GM12878 (cell line): ENCODE data around the gene H1-8. TPM values are rescaled to one million over a fixed set of nuclear protein-coding genes. Genes with fewer than 3 reads are reported as not detected.

Source experiments
- DPF2 ChIP-seq: fragments of 450-650 bp; IDR thresholded peaks from 2 replicates; pipeline ENCODE4 v1.6.1; 2017; ENCODE audit warnings: mild to moderate bottlenecking
- EP300 ChIP-seq, 2 experiments: fragments of 150-350 bp in 1 of 2; IDR thresholded peaks; 2 replicates each; pipeline ENCODE4 v1.6.1; 2011 to 2012; ENCODE audit warnings: low read depth in 2 of 2, low read length in 2 of 2, borderline replicate concordance in 1 of 2, improper control_type of control experiment in 1 of 2, inconsistent platforms in 1 of 2; ENCODE audit not compliant: control insufficient read depth in 1 of 2
- FOXM1 ChIP-seq: IDR thresholded peaks from 2 replicates; pipeline ENCODE4 v1.6.1; 2012; ENCODE audit warnings: low read depth, mild to moderate bottlenecking, inconsistent platforms, low read length, moderate library complexity
- IRF4 ChIP-seq: IDR thresholded peaks from 2 replicates; pipeline ENCODE4 v1.6.1; 2011; ENCODE audit warnings: low read depth, low read length
- MEF2A ChIP-seq: IDR thresholded peaks from 2 replicates; pipeline ENCODE4 v1.6.1; 2011; ENCODE audit warnings: low read depth, mild to moderate bottlenecking, low read length, moderate library complexity; ENCODE audit not compliant: insufficient read depth
- NR2F1 ChIP-seq: fragments of 450-650 bp; conservative IDR thresholded peaks from 2 replicates; pipeline ENCODE4 v1.6.1; 2017; ENCODE audit warnings: mild to moderate bottlenecking
- NRF1 ChIP-seq: conservative IDR thresholded peaks from 2 replicates; pipeline ENCODE4 v1.6.1; 2011; ENCODE audit warnings: mild to moderate bottlenecking, low read depth, low read length, improper control_type of control experiment
- RAD51 ChIP-seq: fragments of 450-650 bp; IDR thresholded peaks from 2 replicates; pipeline ENCODE4 v1.6.1; 2016; ENCODE audit warnings: moderate library complexity, mild to moderate bottlenecking, inconsistent platforms
- RB1 ChIP-seq: fragments of 450-650 bp; formaldehyde crosslinking; IDR thresholded peaks from 2 replicates; pipeline ENCODE4 v1.6.1; 2017; ENCODE audit warnings: mild to moderate bottlenecking, borderline replicate concordance
- YBX1 ChIP-seq: fragments of 450-650 bp; IDR thresholded peaks from 2 replicates; pipeline ENCODE4 v1.6.1; 2016; ENCODE audit warnings: antibody characterized with exemption
- ZNF592 ChIP-seq: fragments of 450-650 bp; IDR thresholded peaks from 2 replicates; pipeline ENCODE4 v1.6.1; 2017; ENCODE audit warnings: mild to moderate bottlenecking, moderate library complexity
- polyA plus RNA-seq, 11 experiments: library from polyadenylated mRNA; depleted of rRNA in 4 of 11; unstranded in 6 of 11; stranded (reverse) in 5 of 11; fragments of >200 nt; fragmentation: Nextera tagmentation in 4 of 11; fragmentation: Illumina TruSeq in 1 of 11; extraction: Ambion mirVana in 4 of 11; extraction: Trizol in 1 of 11; gene quantifications; 1 replicate in 1 of 11; 2 replicates in 10 of 11; pipeline versions ENCODE4 v1.2.1 to v1.2.3, GENCODE V29; 2011 to 2016; ENCODE audit warnings: inconsistent platforms in 2 of 11, missing spikeins in 2 of 11, low read depth in 1 of 11
- total RNA-seq, 4 experiments: library from RNA; depleted of rRNA in 3 of 4; stranded (reverse); fragments of >200 nt in 3 of 4; fragmentation: Illumina TruSeq in 1 of 4; extraction: Trizol in 1 of 4; gene quantifications; 2 replicates each; pipeline versions ENCODE4 v1.2.1 to v1.2.3, GENCODE V29; 2013 to 2021
- TF ChIP-seq, protein P1 (sequence below): IDR thresholded peaks from 2 replicates; pipeline ENCODE4 v1.6.1; 2012; ENCODE audit warnings: low read depth, low read length, improper control_type of control experiment

Gene H1-8
- total and polyA plus RNA-seq, 10 of the 15 experiments (the other 5 are each of a cell fraction or from before 2014, with no cell fraction given), result not detected

GRCh38 chr3:129569856-129570255 lies 26.9 kb downstream of the H1-8 start (continued):
- no peak for TF ChIP-seq ZNF592
- no peak for TF ChIP-seq NRF1
- TF ChIP-seq NR2F1, result no peak
- no peak for TF ChIP-seq RB1
- TF ChIP-seq, protein P1, sequence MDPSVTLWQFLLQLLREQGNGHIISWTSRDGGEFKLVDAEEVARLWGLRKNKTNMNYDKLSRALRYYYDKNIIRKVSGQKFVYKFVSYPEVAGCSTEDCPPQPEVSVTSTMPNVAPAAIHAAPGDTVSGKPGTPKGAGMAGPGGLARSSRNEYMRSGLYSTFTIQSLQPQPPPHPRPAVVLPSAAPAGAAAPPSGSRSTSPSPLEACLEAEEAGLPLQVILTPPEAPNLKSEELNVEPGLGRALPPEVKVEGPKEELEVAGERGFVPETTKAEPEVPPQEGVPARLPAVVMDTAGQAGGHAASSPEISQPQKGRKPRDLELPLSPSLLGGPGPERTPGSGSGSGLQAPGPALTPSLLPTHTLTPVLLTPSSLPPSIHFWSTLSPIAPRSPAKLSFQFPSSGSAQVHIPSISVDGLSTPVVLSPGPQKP, result no peak
- no peak for TF ChIP-seq YBX1
- no peak for TF ChIP-seq FOXM1
- no peak for TF ChIP-seq RAD51
- no peak for TF ChIP-seq EP300 (IDR thresholded peaks at IDR 0.05; ENCODE audit: borderline replicate concordance in 1 of 2, control insufficient read depth in 1 of 2, low read depth in 2 of 2, low read length in 2 of 2)
- TF ChIP-seq MEF2A, result no peak
- no peak for TF ChIP-seq IRF4
- TF ChIP-seq DPF2, result no peak
